Gastroesophageal sphincter (tissue), 3 donors: ENCODE results near the gene RIMS4.

Experiments used
- EP300 ChIP-seq: sonication (generic); formaldehyde crosslinking; IDR thresholded peaks from one replicate; pipeline ENCODE4 v1.6.1; 2017; ENCODE audit warnings: antibody characterized with exemption, mild to moderate bottlenecking
- POLR2A ChIP-seq, 2 donors: fragments of 450-650 bp; IDR thresholded peaks; one replicate each; pipeline ENCODE4 v1.6.1; 2017; ENCODE audit warnings: antibody characterized with exemption in 2 of 2, mild to moderate bottlenecking in 2 of 2, moderate library complexity in 1 of 2
- POLR2AphosphoS5 ChIP-seq: sonication (generic); formaldehyde crosslinking; IDR thresholded peaks from one replicate; pipeline ENCODE4 v1.6.1; 2017; ENCODE audit warnings: antibody characterized with exemption
- TF ChIP-seq, protein P1 (sequence below), 4 experiments: fragments of 200-600 bp in 2 of 4; fragments of 450-650 bp in 2 of 4; sonication (generic) in 1 of 4; IDR thresholded peaks; one replicate each; pipeline ENCODE4 v1.5.1; 2017 to 2019; ENCODE audit warnings: antibody characterized with exemption in 4 of 4, mild to moderate bottlenecking in 2 of 4, moderate library complexity in 2 of 4

DNA sequence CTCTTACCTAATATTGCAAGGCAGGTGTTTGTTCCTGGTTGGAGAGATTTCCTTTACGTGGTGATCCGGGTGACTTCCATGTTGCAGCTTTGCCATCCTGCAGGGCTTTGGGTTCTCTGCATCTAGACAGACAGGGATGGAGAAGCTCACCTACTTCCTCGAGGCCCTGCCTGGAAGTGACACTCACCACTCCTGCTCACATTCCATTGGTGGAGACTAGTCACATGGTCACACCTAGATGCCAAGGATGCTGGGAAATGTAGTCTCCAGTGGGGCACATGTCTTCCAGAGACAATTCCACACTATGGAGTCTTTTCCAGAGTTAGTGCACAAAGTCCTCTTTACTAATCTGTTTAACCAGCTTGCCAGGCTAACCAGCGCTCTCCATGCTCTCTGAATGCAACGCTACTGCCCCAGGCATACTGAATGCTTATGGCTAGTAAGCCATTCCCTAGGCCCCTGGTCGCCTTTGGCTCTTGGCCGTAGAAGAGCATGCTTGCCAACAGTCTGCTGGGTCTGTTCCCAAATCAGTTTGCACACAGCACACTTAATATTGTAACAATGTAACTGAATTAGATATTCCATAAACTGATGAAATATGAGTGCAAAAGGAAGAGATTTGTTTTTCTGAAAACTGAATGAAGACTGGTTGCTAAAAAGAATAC lies 71.4 kb downstream of the RIMS4 start:
- TF ChIP-seq, protein P1, sequence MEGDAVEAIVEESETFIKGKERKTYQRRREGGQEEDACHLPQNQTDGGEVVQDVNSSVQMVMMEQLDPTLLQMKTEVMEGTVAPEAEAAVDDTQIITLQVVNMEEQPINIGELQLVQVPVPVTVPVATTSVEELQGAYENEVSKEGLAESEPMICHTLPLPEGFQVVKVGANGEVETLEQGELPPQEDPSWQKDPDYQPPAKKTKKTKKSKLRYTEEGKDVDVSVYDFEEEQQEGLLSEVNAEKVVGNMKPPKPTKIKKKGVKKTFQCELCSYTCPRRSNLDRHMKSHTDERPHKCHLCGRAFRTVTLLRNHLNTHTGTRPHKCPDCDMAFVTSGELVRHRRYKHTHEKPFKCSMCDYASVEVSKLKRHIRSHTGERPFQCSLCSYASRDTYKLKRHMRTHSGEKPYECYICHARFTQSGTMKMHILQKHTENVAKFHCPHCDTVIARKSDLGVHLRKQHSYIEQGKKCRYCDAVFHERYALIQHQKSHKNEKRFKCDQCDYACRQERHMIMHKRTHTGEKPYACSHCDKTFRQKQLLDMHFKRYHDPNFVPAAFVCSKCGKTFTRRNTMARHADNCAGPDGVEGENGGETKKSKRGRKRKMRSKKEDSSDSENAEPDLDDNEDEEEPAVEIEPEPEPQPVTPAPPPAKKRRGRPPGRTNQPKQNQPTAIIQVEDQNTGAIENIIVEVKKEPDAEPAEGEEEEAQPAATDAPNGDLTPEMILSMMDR (IDR thresholded peaks at IDR 0.05), result no peak
- no peak for TF ChIP-seq POLR2AphosphoS5
- no peak for TF ChIP-seq POLR2A (IDR thresholded peaks at IDR 0.05)
- no peak for TF ChIP-seq EP300
